Right kidney (tissue), 1 donor: ENCODE data around the gene CHRNA7.

Source experiments
- DNase-seq: peaks from one replicate; pipeline ENCODE4 v3.0.0-alpha.2; 2016

CHRNA7 gene

GRCh38 chr15:32060706-32061105 is 30.4 kb downstream of the CHRNA7 start:
- DNase-seq = no peak

- no peak for DNase-seq
Measured at GRCh38 chr15:32067115-32067514, 36.8 kb downstream of the CHRNA7 start.

GRCh38 chr15:32089851-32090359 is 59.6 kb downstream of the CHRNA7 start:
- no peak for DNase-seq

DNA sequence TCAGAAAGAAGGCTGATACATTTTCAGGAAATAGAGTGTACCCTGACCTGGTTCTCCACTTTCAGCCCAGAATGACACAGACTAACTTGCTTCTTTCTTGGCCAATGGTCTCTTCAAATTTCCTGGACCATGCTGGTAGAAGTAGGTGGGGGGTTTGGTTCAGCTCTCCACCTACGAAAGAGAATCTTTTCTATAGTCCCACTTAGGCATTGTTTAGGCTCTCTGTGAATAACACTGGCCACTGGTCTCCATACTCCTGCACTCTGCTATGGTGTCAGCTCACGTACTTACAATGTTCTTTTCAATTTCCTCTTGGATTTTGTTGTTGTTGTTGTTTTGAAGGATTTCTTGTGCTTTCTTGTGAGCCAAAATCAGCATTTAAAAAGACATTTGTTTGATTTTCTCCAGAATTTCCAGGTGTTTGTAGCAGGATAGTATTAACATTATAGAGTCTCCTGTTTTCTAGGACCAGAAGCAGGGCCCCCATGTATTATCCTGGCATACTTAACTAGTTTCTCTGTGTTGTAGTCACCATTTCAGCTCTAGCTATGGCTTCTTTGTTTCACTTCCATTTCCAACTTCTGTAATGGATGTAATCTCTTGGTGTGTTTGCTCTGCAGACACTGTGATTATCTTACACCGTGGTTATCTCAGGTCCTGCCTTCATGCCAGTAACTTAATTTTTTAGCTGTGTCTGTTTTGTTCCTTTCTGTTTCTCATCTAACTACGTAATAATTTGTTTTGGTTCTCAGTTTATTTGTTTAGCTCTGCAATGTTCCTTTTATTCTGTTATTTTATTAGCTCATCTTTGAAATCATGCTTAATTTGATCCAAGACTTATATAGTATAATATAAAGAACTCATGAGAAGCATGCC is 61.4 kb downstream of the CHRNA7 start:
- no peak for DNase-seq

DNA sequence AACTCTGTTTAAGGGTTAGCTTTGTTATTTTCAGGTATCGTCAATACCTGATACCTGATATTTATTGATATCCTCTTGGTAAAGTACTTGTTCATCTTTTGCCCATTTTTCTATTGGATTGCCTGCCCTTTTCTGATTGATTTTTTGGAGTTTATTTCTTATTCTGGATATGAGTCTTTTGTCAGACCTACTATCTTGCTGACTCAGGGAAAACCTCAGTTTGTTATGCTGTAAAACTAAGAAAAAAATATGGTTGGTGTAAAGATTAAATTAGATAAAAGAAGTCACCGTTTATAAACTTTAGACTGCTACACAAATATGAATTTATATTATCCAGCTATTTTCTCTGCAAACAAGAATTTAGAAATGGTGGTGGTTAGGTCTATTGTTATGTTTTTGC is 65.9 kb downstream of the CHRNA7 start:
- no peak for DNase-seq

- DNase-seq = no peak
Measured at GRCh38 chr15:32096916-32097617, 66.8 kb downstream of the CHRNA7 start.

DNA sequence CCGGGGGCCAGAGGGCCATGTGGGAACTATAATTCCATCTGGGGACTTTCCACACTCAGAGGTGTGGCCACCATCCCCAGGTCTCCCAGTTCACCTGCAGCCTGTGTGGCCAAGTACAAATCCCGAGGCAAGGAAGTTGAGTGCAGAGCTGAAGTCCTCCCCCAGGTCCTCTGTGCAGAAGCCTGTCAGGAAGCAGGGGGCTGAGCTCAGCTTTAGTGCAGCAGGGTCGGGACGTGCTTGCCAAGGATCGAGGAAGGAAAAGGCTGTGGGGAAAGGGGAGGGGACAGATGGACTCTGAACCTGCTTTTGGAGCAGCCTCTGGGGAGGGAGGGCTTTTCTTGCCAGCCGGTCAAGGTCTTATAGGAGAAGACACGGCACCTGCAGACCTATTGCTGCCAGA is 67.7 kb downstream of the CHRNA7 start:
- peak; percentile 15 for DNase-seq

DNA sequence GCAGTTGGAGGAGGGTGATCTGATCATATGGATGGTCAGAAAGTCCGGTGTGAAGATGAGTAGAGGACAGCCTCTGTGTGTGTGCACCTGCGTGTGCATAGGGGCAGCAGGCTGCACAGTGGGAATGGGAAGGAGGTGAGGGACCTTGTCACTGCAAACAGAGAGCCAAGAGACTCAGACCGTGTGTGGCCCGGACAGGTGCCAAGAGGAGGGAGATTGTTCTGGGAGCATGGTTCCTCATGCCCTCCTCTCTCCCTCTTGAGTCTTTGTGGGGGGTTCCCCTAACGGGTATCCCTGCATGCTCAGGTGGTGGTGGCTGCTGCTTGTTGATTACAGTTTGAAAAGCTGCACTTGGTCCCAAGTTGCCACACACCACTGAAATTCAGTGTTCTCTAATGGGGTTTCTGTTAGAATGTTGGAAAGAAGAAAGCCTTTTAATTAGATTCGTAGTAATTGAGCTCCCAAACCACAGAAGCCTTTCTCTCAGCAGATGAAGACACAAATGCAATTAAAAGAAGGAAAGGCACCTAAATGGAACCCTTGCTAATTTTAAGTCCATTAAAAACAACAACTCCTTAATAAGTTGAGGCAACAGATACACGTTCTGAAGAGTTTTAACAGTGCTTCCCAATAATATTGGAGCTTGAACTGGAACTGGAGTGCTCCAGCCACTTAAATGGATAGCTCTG is 68.9 kb downstream of the CHRNA7 start:
- no peak for DNase-seq

GRCh38 chr15:32099956-32100684 is 69.8 kb downstream of the CHRNA7 start:
- DNase-seq = no peak

- DNase-seq = no peak
Measured at GRCh38 chr15:32104061-32104995, 74.0 kb downstream of the CHRNA7 start.

DNA sequence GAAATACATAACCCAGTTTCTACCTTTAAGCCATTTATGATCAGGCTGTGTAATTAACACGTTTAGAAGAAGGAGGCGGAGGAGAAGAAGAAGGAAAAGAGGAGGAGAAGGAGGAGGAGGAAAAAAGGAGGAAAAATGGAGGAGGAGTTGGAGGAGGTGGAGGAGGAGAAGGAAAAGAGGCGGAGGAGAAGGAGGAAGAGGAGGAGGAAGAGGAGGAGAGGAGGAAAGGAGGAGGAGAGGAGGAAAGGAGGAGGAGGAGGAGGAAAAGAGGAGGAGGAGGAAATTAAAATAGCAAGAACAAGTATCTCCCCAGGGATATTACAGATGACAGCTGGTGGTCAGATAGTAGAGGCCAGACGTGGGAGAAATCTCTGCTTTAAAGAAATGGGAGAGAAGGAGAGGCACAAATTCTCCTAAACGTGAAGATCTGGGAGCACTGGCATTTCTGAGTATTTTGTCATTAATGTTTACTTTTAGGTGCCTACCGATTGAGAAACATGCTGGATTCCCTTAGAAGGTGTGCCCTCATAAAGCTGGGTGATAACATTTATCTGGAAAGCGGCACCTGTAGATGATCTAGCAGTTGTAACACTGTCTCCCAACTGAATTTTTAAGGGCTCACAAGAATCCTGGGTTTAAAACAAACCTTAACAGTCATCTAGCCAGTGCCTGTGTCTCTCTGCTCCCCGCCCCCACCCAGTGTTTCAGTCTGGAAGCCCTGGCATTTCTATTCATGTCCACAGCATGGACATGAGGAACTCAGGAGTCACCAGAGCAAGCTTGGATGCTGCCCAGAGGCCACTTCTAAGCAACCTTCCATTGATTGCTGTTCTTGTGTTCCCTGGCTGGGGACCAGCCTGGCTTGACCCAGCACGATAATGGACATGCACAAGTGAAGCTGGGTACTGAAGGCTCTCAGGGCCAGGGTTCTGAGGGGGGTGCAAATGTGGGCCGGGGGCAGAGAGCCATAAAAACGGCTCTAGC is 75.2 kb downstream of the CHRNA7 start:
- DNase-seq = no peak

DNA sequence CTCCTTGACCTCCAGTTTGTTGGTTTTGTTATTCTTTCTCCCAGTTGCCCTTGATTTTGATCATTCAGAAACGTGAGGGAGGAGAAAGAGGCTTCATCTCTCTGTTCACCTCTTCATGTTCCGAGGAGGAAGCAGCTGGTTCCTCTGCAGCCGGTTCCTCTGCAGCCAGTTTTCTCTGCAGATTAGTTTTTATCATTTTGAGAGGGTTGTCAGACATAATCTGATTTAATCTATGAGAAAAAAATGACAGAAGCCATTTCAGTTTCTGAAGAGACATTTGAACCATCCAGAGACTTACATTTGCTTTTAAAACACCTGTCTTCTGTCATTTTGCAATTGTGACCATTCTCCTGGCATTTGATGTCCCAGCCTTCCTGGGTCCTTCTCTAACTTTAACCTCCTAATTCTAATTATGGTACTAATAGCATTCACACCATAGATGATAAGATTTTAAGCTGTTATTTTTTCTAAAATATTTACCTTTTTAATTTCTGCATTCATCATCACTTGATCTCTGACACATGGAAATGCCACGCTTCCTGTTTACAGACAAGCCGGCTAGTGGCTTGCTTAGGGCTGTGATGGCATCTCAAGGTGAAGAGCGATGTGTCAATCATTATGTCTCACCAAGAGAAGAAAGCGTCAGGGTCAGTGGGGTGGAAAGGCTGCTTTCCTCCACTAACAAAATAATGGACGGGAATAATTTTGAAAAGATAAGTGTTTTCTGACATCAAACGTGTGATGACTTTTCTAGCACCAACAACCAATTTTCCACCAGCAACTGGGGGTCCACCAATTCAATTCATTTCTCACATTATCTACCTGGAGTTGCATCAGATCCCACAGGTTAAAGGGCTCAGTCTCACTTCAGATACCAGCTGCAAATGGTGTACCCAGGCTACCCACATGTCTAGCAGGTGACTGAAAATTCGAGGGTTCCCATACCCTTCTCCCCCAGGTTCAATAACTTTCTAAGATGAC is 76.4 kb downstream of the CHRNA7 start:
- no peak for DNase-seq

DNA sequence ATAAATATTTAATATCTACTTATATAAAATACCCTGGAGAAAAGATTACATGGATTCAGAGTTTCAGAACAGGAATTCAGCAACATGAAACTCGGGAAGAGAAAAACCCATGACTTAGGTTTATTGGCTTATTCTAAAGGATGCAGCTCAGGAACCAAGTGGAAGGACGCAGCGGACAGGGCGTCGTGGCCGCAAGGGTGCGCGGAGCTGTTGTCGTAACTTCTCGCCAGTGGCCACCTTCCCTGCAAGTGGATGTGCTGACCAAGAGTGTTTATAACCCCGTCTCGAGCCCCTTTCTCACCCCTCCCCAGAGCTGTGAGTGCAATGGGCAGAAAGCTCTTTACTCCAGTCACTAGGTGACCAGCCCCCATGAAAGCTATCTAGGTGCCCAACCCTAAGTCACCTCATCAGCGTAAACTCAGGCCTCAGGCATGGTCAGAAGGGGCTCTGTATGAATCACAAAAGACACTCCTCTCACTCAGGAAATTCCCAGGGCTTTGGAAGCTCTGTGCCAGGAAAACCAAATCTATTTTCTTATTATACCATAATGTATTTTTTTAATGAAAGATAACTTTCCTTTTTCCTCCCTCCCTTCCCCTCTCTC is 77.3 kb downstream of the CHRNA7 start:
- DNase-seq = no peak

GRCh38 chr15:32108661-32109060 is 78.3 kb downstream of the CHRNA7 start:
- DNase-seq = no peak

- DNase-seq = no peak
Measured at GRCh38 chr15:32112101-32112500, 81.8 kb downstream of the CHRNA7 start.

GRCh38 chr15:32113224-32113623 is 82.9 kb downstream of the CHRNA7 start:
- no peak for DNase-seq

GRCh38 chr15:32117122-32117521 is 86.8 kb downstream of the CHRNA7 start:
- no peak for DNase-seq

DNA sequence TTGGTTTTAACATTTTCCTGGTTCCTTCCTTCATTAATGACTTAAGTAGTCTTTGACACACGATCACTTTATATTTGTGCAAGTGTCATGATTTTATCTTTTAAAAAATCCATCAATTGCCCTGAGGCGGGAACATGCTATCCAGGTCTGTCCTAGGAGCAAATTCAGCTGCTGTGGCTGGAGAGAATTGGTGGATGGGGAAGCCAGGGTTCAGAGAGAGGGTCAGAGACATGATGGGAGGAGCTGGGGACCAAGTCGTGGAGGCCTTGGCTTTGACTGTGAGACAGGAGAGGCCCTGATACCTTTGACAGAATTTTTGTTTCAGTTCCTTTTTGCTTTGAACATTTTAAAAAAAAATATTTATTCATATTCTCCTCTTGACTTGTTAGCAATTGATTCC is 89.0 kb downstream of the CHRNA7 start:
- DNase-seq = no peak
